ENCODE data around the gene GRIN2A.

Gene GRIN2A

DNA sequence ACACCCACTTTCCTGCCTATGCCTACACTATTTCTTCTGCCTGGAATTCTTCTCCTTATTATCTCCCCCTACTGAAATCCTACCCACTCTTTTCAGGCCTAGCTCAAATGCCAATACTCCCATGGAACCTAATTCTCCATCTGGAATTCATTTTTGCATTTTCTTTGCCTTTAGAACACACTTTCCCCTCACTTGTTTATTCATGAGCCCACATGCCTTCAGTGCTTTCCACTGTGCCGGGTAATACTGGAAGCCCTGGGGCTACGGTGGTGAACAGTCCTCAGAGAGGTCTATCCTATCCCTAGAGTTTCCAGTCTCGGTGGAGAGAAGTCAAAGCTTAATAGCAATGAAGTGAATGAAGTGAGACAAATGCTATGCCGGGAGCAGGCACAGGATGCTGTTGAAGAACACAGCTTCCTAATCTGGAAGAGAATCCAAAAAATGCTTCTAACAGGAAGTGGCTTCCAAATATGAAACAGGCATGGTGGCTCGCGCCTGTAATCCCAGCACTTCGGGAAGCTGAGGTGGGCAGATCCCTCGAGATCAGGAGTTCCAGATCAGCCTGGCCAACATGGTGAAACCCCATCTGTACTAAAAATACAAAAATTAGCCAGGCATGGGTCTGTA, 322.4 kb downstream of the GRIN2A start:
- no peak for DNase-seq (ENCODE audit: low read depth)

- peak; percentile 91 for DNase-seq (ENCODE audit: low read depth)
Observed at GRCh38 chr16:9854675-9855074, 327.6 kb downstream of the GRIN2A start.

DNA sequence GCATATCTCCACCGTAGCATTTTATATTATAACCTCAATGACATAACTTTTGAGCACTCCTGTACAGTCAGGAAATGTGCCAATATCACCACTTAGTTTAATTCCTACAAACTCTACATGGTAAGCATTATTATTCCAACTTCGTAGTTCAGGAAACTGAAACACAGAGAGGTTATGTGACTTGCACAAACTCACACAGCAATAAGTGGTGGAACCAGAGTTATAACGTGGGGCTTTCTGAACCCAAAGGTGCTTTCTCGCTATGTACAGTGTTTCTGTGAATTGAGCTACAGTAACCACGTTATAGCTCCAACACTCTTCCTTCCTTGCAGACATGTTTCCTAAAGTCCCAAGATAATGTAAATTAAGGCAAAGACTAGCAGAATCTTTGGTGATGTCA, 330.2 kb downstream of the GRIN2A start:
- no peak for DNase-seq (ENCODE audit: low read depth)

DNA sequence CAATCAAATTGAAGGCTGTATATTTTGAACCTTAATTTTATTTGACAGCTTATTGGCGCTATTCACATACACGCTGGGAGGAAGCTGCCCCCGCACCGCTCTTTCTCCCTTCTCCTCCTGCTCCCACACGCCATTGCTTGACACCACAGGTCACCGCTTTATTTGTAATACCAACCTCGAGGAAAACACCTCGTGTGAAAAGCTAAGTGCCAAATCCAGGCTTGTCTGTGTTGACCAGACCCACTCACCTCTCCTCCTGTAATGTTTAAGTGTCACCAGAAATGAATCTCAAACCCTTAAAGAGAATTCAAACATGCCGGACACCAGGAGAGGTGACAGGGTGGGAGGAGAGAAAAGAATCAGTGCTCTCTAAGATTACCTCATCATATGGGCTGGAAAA, 331.4 kb downstream of the GRIN2A start:
- DNase-seq (ENCODE audit: low read depth), result no peak

DNA sequence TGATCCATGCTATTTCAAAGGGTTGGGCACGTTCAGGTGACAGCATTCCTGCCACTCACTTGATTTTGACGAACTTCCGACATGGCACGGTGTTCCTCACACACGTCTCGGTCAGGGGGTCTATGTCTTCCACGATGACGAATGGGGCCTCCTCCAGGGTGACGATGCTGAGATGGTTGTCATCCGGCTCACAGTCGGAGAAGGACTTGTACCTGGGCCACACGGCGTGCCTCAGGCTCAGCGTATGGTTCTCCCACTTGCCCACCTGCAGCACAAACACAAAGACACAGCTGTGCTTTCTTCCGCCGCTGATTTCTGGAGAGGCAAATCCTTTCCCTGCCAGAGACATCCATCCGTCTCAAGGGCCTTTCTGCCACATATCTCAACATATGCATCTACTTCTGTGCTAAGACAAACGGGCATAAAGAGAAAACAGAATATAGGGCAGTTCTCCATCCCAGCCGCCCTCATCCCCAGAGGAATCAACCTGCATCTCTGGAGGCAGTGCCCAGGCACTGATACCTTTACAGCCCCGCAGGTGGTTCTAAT, 332.5 kb downstream of the GRIN2A start:
- DNase-seq (ENCODE audit: low read depth), result no peak

DNA sequence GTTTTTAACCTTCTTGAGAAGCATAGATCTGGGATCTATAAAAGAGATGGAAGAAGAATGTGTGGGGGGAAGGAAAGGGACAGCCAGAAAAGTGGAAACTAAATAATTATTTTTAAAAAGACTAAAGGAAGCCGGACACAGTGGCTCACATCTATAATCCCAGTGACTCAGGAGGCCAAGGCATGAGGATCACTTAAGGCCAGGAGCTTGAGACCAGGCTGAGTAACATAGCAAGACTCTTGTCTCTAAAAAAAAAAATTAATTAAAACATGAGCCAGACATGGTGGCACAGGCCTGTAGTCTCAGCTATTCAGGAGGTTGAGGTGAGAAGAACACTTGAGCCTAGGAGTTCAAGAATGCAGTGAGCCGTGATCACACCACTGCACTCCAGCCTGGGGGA, 335.1 kb downstream of the GRIN2A start:
- no peak for DNase-seq (ENCODE audit: low read depth)

DNA sequence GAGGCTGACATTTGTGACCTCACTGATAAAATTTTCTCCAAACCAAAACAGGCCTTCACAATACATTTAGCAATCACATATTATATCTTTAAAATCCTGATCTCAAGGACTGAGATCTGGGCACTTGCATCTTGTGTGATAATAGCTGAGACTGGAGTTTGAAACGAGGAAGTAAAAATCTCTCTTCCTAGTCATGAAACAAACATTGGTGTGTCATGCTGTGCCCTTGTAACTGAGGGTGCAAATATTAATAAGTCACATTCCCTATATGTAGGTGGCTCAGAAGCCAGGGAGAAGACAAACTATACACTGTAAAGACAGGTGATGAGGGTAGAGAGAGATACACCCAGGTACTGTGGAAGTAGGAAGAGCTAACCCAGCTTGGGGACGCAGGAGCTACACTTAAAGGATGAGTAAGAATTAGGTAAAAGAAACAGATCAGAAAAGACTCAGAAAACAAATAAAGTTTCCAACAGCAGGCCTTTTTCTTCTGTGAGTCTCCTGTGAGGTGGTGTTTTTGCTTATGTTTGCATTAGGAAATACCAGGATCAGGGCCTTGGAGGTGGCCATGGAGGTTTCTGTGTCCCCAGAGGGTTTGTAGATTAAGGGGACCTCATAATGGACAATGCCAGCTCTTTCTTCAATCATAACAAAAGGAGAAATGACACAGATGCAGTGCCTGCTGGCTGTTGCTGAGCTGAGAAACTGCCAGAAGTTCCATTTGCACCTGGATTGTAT, 335.7 kb downstream of the GRIN2A start:
- DNase-seq (ENCODE audit: low read depth), result no peak

DNA sequence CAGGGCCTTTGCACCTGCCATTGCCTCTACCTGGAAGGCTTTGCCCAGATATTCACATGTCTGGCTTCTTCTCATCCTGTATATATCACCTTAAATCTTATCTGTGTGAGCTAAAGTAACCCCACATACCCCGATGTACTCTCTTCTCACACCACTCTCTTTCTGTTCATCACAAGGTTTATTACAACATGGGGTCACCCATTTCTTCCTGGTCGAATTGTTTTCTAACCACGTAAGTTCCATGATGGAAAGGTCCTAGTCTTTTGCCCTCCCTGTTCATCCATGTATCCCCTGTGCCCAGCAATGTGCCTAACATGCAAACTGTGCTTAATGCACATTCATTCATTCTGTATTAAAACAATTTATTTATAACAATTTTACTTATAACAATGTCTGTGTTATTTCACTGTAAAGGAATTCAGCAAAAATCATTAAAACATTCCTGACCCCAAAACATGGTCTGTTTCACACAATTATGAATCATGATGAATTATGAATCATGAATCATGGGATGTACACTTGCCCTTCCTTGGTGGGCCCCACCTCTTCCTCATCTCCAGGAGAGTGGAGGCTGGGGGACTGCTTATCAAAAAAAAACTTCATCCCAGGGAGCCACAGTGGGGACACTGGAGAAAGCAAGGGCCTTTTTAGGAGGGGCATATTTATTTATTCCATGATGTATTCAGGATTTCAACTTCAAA, 336.4 kb downstream of the GRIN2A start:
- DNase-seq (ENCODE audit: low read depth), result peak; percentile 59

GRCh38 chr16:9844361-9844760, 337.9 kb downstream of the GRIN2A start:
- DNase-seq (ENCODE audit: low read depth), result peak; percentile 84

DNA sequence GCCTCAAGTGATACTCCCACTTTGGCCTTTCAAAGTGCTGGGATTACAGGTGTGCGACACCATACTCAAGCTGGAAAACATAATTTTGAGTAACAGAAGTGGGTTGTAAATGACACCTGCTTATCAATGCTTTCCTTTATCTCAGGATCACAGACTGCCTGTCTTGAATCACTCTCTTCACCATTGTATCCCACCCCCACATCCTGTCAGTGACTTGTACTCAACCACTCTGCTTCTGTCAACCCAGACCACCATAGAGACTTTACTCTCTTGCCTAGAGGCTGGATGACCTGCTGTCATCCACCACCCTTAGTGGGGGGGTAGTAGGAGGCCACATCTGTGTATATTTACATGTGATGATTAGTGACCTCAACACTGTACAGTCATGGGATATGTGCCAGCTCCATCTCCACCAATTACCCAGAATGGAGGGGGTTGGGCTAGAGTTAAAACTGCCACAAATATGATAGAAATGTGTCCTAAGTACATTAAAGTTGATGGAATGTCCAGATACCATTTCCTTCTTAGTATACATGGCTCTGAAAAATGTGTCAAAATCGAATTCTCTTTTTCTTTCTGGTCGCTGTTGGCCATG, 338.7 kb downstream of the GRIN2A start:
- no peak for DNase-seq (ENCODE audit: low read depth)

- no peak for DNase-seq (ENCODE audit: low read depth)
Observed at GRCh38 chr16:9840761-9841665, 341.2 kb downstream of the GRIN2A start.

- peak; percentile 48 for DNase-seq (ENCODE audit: low read depth)
Observed at GRCh38 chr16:9837481-9837880, 344.7 kb downstream of the GRIN2A start.

- no peak for DNase-seq (ENCODE audit: low read depth)
Observed at GRCh38 chr16:9836118-9836736, 346.0 kb downstream of the GRIN2A start.

- no peak for DNase-seq (ENCODE audit: low read depth)
Observed at GRCh38 chr16:9827062-9827752, 355.0 kb downstream of the GRIN2A start.

GRCh38 chr16:9826656-9827055, 355.6 kb downstream of the GRIN2A start:
- no peak for DNase-seq (ENCODE audit: low read depth)

- DNase-seq (ENCODE audit: low read depth), result no peak
Observed at GRCh38 chr16:9824200-9825068, 357.8 kb downstream of the GRIN2A start.

DNA sequence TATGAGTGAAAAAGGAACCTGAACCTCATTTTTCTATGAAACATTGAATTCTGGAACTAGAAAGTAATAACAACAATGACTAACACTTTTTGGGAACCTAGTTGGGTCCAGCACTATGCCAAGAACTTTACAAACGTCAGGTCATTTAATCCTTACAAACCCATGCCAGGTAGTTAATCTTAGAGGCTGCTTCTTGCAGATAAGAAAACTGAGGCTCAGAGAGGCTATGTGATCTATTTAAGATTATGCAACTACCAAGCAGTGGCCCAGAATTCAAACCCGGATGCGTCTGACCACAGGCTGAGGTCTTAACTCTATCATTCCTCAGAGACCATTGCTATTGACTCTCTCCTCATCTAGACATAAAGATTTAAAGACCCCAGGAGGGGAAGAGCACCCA, 358.7 kb downstream of the GRIN2A start:
- no peak for DNase-seq (ENCODE audit: low read depth)

DNA sequence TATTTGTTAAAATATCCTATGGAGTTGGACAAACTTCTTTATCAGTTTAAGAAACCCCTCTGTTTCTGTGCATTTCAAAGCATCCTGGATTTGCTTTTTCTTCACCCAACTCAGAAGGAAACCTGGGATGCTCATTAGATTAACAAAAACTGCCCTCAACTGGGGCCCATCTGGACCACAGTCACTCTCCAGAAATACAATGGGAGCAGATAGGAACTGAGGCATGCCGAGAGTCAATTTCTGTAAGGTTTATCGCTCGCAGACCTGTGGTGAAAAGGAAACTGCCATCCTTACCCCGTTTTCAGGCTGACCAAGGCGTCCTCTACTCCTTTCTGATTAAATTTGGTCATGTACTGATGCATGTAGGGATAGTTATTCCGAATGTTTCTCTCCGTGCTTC, 360.3 kb downstream of the GRIN2A start:
- no peak for DNase-seq (ENCODE audit: low read depth)

- no peak for DNase-seq (ENCODE audit: low read depth)
Observed at GRCh38 chr16:9821331-9821730, 360.9 kb downstream of the GRIN2A start.

Measured in stromal cell of bone marrow (primary cell).